Activated CD4-positive, alpha-beta memory T cell treated with anti-CD3 and anti-CD28 coated beads for 36 hours (primary cell): Measurements from ENCODE around the gene PRPF31. TPM values are rescaled to one million over a fixed set of nuclear protein-coding genes. Genes with fewer than 3 reads are reported as not detected.
"Not testable (repeated sequence)": the region's sequence is repeated elsewhere in the genome, so short reads cannot be mapped to it uniquely, and the experiment has no call there.

Source experiments
- CTCF ChIA-PET: fragments of 350-600 bp; sonication (Branson Sonifier 250); formaldehyde crosslinking; loops from one replicate; lab custom pipeline; 2021; ENCODE audit warnings: antibody characterized with exemption, inconsistent platforms; lab: Charles Lee
- POLR2A ChIA-PET: fragments of 350-600 bp; sonication (Branson Sonifier 250); formaldehyde crosslinking; loops from one replicate; lab custom pipeline; 2021; ENCODE audit warnings: antibody characterized with exemption; lab: Charles Lee
- DNase-seq: peaks from one replicate; pipeline ENCODE4 v3.0.0-alpha.2; 2020
- H3K27ac Mint-ChIP-seq: one replicate; pipeline ENCODE4 v1.8.0; 2021; ENCODE audit warnings: mixed read lengths
- H3K27me3 Mint-ChIP-seq: one replicate; pipeline ENCODE4 v1.8.0; 2021; ENCODE audit warnings: mixed read lengths
- H3K36me3 Mint-ChIP-seq: one replicate; pipeline ENCODE4 v1.8.0; 2021; ENCODE audit warnings: mixed read lengths
- H3K4me1 Mint-ChIP-seq: one replicate; pipeline ENCODE4 v1.8.0; 2021; ENCODE audit warnings: low read depth, mixed read lengths
- H3K4me3 Mint-ChIP-seq: one replicate; pipeline ENCODE4 v1.8.0; 2021; ENCODE audit warnings: mild to moderate bottlenecking, mixed read lengths
- H3K9me3 Mint-ChIP-seq: one replicate; pipeline ENCODE4 v1.8.0; 2021; ENCODE audit warnings: mixed read lengths
- intact Hi-C: fragments of 100-400 bp; cut with micrococcal nuclease; formaldehyde crosslinking; loops from one replicate; pipeline ENCODE4 v1.15.1; 2023
- total RNA-seq, 2 experiments: library from RNA; stranded (reverse); gene quantifications; one replicate each; pipeline ENCODE4 v1.2.3, GENCODE V29; 2021

The PRPF31 gene
- 10 to 100 TPM; 74.4 to 74.6 TPM for total RNA-seq

- peak within 1 kb of the TSS; percentile 85 for H3K4me3 Mint-ChIP-seq
- ChIA-PET CTCF (interaction anchor here (1.0 to 1.7 kb wide), 2 partner anchors 20 to 22 kb away, joined by 3 to 5 read pairs; partner anchors contain the start of gene CNOT3), POLR2A (interaction anchor here (0.7 to 2.6 kb wide), 9 partner anchors 10 to 249 kb away, joined by 3 to 19 read pairs (median 6); partner anchors contain the start of genes CNOT3, LENG1, MBOAT7 and MYADM)
- no peaks in the 10 kb centered on the region for H3K27me3 Mint-ChIP-seq
- DNase-seq: peak; percentile 98
- H3K4me1 Mint-ChIP-seq: peaks cover 27% of the 10 kb centered on the region
- H3K9me3 Mint-ChIP-seq: no peaks in the 10 kb centered on the region
- H3K27ac Mint-ChIP-seq: peak within 1 kb of the TSS; percentile 96
- H3K36me3 Mint-ChIP-seq: peaks cover 30% of the 10 kb centered on the region
- intact Hi-C loops: loop anchor here (1.0 to 10.0 kb wide), 8 partner anchors 13 to 1928 kb away; partner anchors contain the start of genes CNOT3, LENG1, LENG8 and MYADM
Observed at GRCh38 chr19:54115109-54116063, at the start of gene PRPF31, which contains the start of gene TFPT. PRPF31 (plus strand) TSS chr19:54115754; CDS start chr19:54118279, 2,525 bp downstream. TFPT (minus strand) TSS chr19:54115657; CDS start chr19:54115269, 388 bp downstream.

GRCh38 chr19:54069470-54069869, 46.1 kb upstream of the PRPF31 start:
- intact Hi-C loops: no loop called here
- H3K27me3 Mint-ChIP-seq: peaks cover 11% of the 10 kb centered on the region

GRCh38 chr19:54073829-54074228, 41.7 kb upstream of the PRPF31 start:
- H3K4me1 Mint-ChIP-seq: no peaks in the 10 kb centered on the region
- POLR2A ChIA-PET: no interaction called here
- DNase-seq: no peak
- no peak overlapping the region for H3K4me3 Mint-ChIP-seq
- H3K27ac Mint-ChIP-seq: no peak overlapping the region
- CTCF ChIA-PET: no interaction called here
- intact Hi-C loops: no loop called here
- H3K9me3 Mint-ChIP-seq: peaks cover 5% of the 10 kb centered on the region
- H3K27me3 Mint-ChIP-seq: peaks cover 6% of the 10 kb centered on the region
- H3K36me3 Mint-ChIP-seq: no peaks in the 10 kb centered on the region

More at GRCh38 chr19:54069470-54069869, 46.1 kb upstream of the PRPF31 start:
- Mint-ChIP-seq H3K4me1 (no peaks in the 10 kb centered on the region), H3K9me3 (peaks cover 5% of the 10 kb centered on the region), H3K36me3 (no peaks in the 10 kb centered on the region), H3K27ac (no peak overlapping the region), H3K4me3 (no peak overlapping the region)
- no peak for DNase-seq
- ChIA-PET POLR2A (no interaction called here), CTCF (no interaction called here)

- CTCF ChIA-PET: no interaction called here
Observed at GRCh38 chr19:54074851-54075250, 40.7 kb upstream of the PRPF31 start.

GRCh38 chr19:54077334-54077733, 38.2 kb upstream of the PRPF31 start:
- no peaks in the 10 kb centered on the region for H3K4me1 Mint-ChIP-seq
- H3K36me3 Mint-ChIP-seq: no peaks in the 10 kb centered on the region
- H3K27me3 Mint-ChIP-seq: peaks cover 3% of the 10 kb centered on the region
- no peak overlapping the region for H3K27ac Mint-ChIP-seq
- no peak for DNase-seq
- CTCF ChIA-PET: no interaction called here
- H3K9me3 Mint-ChIP-seq: peaks cover 7% of the 10 kb centered on the region
- intact Hi-C loops: no loop called here
- POLR2A ChIA-PET: no interaction called here
- H3K4me3 Mint-ChIP-seq: no peak overlapping the region

More at GRCh38 chr19:54074851-54075250, 40.7 kb upstream of the PRPF31 start:
- Mint-ChIP-seq H3K4me1 (no peaks in the 10 kb centered on the region), H3K27ac (no peak overlapping the region), H3K4me3 (no peak overlapping the region), H3K27me3 (peaks cover 4% of the 10 kb centered on the region), H3K9me3 (no peaks in the 10 kb centered on the region), H3K36me3 (no peaks in the 10 kb centered on the region)
- DNase-seq: no peak
- intact Hi-C loops: no loop called here
- POLR2A ChIA-PET: no interaction called here

- DNase-seq: no peak
- POLR2A ChIA-PET: no interaction called here
- Mint-ChIP-seq H3K36me3 (peaks cover 2% of the 10 kb centered on the region), H3K9me3 (peaks cover 14% of the 10 kb centered on the region), H3K27me3 (peaks cover 6% of the 10 kb centered on the region), H3K4me3 (no peak within 1 kb of the TSS), H3K27ac (no peak within 1 kb of the TSS), H3K4me1 (no peaks in the 10 kb centered on the region)
- intact Hi-C loops: no loop called here
- CTCF ChIA-PET: no interaction called here
Observed at GRCh38 chr19:54081032-54081431, 34.5 kb upstream of the PRPF31 start, which contains the start of gene TARM1. TARM1 (minus strand) TSS chr19:54081365; CDS start chr19:54081340, 25 bp downstream.

GRCh38 chr19:54084410-54084809, 31.1 kb upstream of the PRPF31 start:
- no peak for DNase-seq
- intact Hi-C loops: no loop called here
- CTCF ChIA-PET: no interaction called here

GRCh38 chr19:54094426-54095000, 21.0 kb upstream of the PRPF31 start:
- POLR2A ChIA-PET: no interaction called here
- H3K36me3 Mint-ChIP-seq: no peaks in the 10 kb centered on the region
- no peak for DNase-seq
- H3K4me1 Mint-ChIP-seq: peaks cover 5% of the 10 kb centered on the region
- CTCF ChIA-PET: interaction anchor here (0.6 to 0.8 kb wide), 3 partner anchors 64 to 254 kb away, joined by 3 to 4 read pairs (median 4); no protein-coding TSS in a partner anchor
- H3K27me3 Mint-ChIP-seq: peaks cover 14% of the 10 kb centered on the region
- H3K4me3 Mint-ChIP-seq: no peak overlapping the region
- no peaks in the 10 kb centered on the region for H3K9me3 Mint-ChIP-seq
- intact Hi-C loops: no loop called here
- no peak overlapping the region for H3K27ac Mint-ChIP-seq

More at GRCh38 chr19:54084410-54084809, 31.1 kb upstream of the PRPF31 start:
- peaks cover 2% of the 10 kb centered on the region for H3K36me3 Mint-ChIP-seq
- no peak overlapping the region for H3K4me3 Mint-ChIP-seq
- H3K4me1 Mint-ChIP-seq: no peaks in the 10 kb centered on the region
- no peak overlapping the region for H3K27ac Mint-ChIP-seq
- peaks cover 5% of the 10 kb centered on the region for H3K27me3 Mint-ChIP-seq
- H3K9me3 Mint-ChIP-seq: peaks cover 14% of the 10 kb centered on the region
- POLR2A ChIA-PET: no interaction called here

GRCh38 chr19:54095136-54095858, 20.3 kb upstream of the PRPF31 start:
- H3K36me3 Mint-ChIP-seq: no peaks in the 10 kb centered on the region
- ChIA-PET POLR2A (interaction anchor here (1.1 kb wide), 1 partner anchor 21 kb away, joined by 3 read pairs; no protein-coding TSS in a partner anchor), CTCF (interaction anchor here (0.7 to 1.2 kb wide), 5 partner anchors 19 to 254 kb away, joined by 3 to 4 read pairs (median 3); partner anchors contain the start of gene CNOT3)
- intact Hi-C loops: no loop called here
- H3K9me3 Mint-ChIP-seq: no peaks in the 10 kb centered on the region
- H3K27ac Mint-ChIP-seq: no peak overlapping the region
- H3K27me3 Mint-ChIP-seq: peaks cover 14% of the 10 kb centered on the region
- DNase-seq: no peak
- H3K4me1 Mint-ChIP-seq: peaks cover 5% of the 10 kb centered on the region
- no peak overlapping the region for H3K4me3 Mint-ChIP-seq

GRCh38 chr19:54095859-54096616, 19.5 kb upstream of the PRPF31 start:
- intact Hi-C loops, H3K36me3 Mint-ChIP-seq, H3K9me3 Mint-ChIP-seq, H3K4me1 Mint-ChIP-seq, H3K27ac Mint-ChIP-seq: not testable (repeated sequence)
- Mint-ChIP-seq H3K4me3 (peak overlapping the region; percentile 67), H3K27me3 (peaks cover 14% of the 10 kb centered on the region)
- peak; percentile 65 for DNase-seq
- CTCF ChIA-PET: interaction anchor here (0.9 to 1.2 kb wide), 4 partner anchors 9 to 72 kb away, joined by 3 read pairs; partner anchors contain the start of gene CNOT3
- POLR2A ChIA-PET: interaction anchor here (1.1 to 1.3 kb wide), 2 partner anchors 12 to 20 kb away, joined by 3 read pairs; no protein-coding TSS in a partner anchor
